Measurements from ENCODE around the gene TUBB.
"Not testable (repeated sequence)": the region's sequence is repeated elsewhere in the genome, so short reads cannot be mapped to it uniquely, and the experiment has no call there.

Gene TUBB

GRCh38 chr6:30717845-30718720 is 2.1 kb upstream of the TUBB start:
- not testable (repeated sequence) for DNase-seq (ENCODE audit: low read depth, low spot score)

GRCh38 chr6:30719356-30719755 is 796 bp upstream of the TUBB start:
- no peak for DNase-seq (ENCODE audit: low read depth, low spot score)

- DNase-seq (ENCODE audit: low read depth, low spot score) = no peak
Measured at GRCh38 chr6:30720738-30721197, 616 bp downstream of the TUBB start.

- DNase-seq (ENCODE audit: low read depth, low spot score) = peak; percentile 92
Measured at GRCh38 chr6:30721198-30722024, 1.3 kb downstream of the TUBB start.

- DNase-seq (ENCODE audit: low read depth, low spot score) = not testable (repeated sequence)
Measured at GRCh38 chr6:30722025-30722279, 1.8 kb downstream of the TUBB start.

GRCh38 chr6:30722280-30723112 is 2.3 kb downstream of the TUBB start:
- peak; percentile 54 for DNase-seq (ENCODE audit: low read depth, low spot score)

GRCh38 chr6:30723159-30723842 is 3.1 kb downstream of the TUBB start:
- DNase-seq (ENCODE audit: low read depth, low spot score) = not testable (repeated sequence)

- not testable (repeated sequence) for DNase-seq (ENCODE audit: low read depth, low spot score)
Measured at GRCh38 chr6:30723843-30724741, 3.9 kb downstream of the TUBB start.

- DNase-seq (ENCODE audit: low read depth, low spot score) = no peak
Measured at GRCh38 chr6:30724906-30725667, 4.9 kb downstream of the TUBB start.

- DNase-seq (ENCODE audit: low read depth, low spot score) = no peak
Measured at GRCh38 chr6:30725713-30726505, 5.8 kb downstream of the TUBB start.

- DNase-seq (ENCODE audit: low read depth, low spot score) = no peak
Measured at GRCh38 chr6:30726506-30727413, 6.6 kb downstream of the TUBB start.

- DNase-seq (ENCODE audit: low read depth, low spot score) = no peak
Measured at GRCh38 chr6:30727920-30728553, 7.9 kb downstream of the TUBB start.

GRCh38 chr6:30730601-30731435 is 10.7 kb downstream of the TUBB start:
- peak; percentile 76 for DNase-seq (ENCODE audit: low read depth, low spot score)

GRCh38 chr6:30732237-30732943 is 12.2 kb downstream of the TUBB start:
- no peak for DNase-seq (ENCODE audit: low read depth, low spot score)

GRCh38 chr6:30735668-30736314 is 15.6 kb downstream of the TUBB start:
- no peak for DNase-seq (ENCODE audit: low read depth, low spot score)

Data from activated naive CD8-positive, alpha-beta T cell treated with anti-CD3 and anti-CD28 coated beads, Interleukin-2, amount 50 U/mL, for 16 hours (primary cell).